Dendritic cell treated with granulocyte-macrophage colony-stimulating factor and Interleukin-4, amounts not matched to agents 40 ng/mL and 50 ng/mL, for 4 days (primary cell): ENCODE measurements around the gene MKRN2OS.

ENCODE experiments used
- H3K27ac Mint-ChIP-seq: one replicate; pipeline ENCODE4 v1.8.0; 2022; ENCODE audit warnings: mild to moderate bottlenecking, mixed read lengths
- H3K27me3 Mint-ChIP-seq: one replicate; pipeline ENCODE4 v1.8.0; 2022; ENCODE audit warnings: mild to moderate bottlenecking, mixed read lengths
- H3K36me3 Mint-ChIP-seq: one replicate; pipeline ENCODE4 v1.8.0; 2022; ENCODE audit warnings: low read depth, mixed read lengths
- H3K4me1 Mint-ChIP-seq: one replicate; pipeline ENCODE4 v1.8.0; 2022; ENCODE audit warnings: low read depth, mixed read lengths
- H3K4me3 Mint-ChIP-seq: one replicate; pipeline ENCODE4 v1.8.0; 2022; ENCODE audit warnings: mild to moderate bottlenecking, moderate library complexity, mixed read lengths
- H3K9me3 Mint-ChIP-seq: one replicate; pipeline ENCODE4 v1.8.0; 2022; ENCODE audit warnings: mixed read lengths
- intact Hi-C: fragments of 100-400 bp; cut with micrococcal nuclease; formaldehyde crosslinking; loops from one replicate; pipeline ENCODE4 v1.15.0; 2022

MKRN2OS gene

GRCh38 chr3:12490547-12490946 is 54.8 kb downstream of the MKRN2OS start:
- peaks cover 29% of the 10 kb centered on the region for H3K4me1 Mint-ChIP-seq
- H3K4me3 Mint-ChIP-seq = no peak overlapping the region
- no peak overlapping the region for H3K27ac Mint-ChIP-seq
- H3K27me3 Mint-ChIP-seq = no peaks in the 10 kb centered on the region
- intact Hi-C loops = no loop called here
- H3K36me3 Mint-ChIP-seq = peaks cover 41% of the 10 kb centered on the region
- no peaks in the 10 kb centered on the region for H3K9me3 Mint-ChIP-seq

GRCh38 chr3:12489832-12490231 is 55.5 kb downstream of the MKRN2OS start:
- peaks cover 42% of the 10 kb centered on the region for H3K36me3 Mint-ChIP-seq
- no peaks in the 10 kb centered on the region for H3K27me3 Mint-ChIP-seq
- H3K4me1 Mint-ChIP-seq = peaks cover 36% of the 10 kb centered on the region
- no peak overlapping the region for H3K27ac Mint-ChIP-seq
- H3K9me3 Mint-ChIP-seq = no peaks in the 10 kb centered on the region
- intact Hi-C loops = no loop called here
- no peak overlapping the region for H3K4me3 Mint-ChIP-seq
